B cell (primary cell): ENCODE data around the gene LUZP1. TPM values are rescaled to one million over a fixed set of nuclear protein-coding genes. Genes with fewer than 3 reads are reported as not detected.

Experiments
- ATAC-seq: fragments of 200-7000 bp; cut with Tn5 transposase; one replicate; pipeline ENCODE4 v1.10.0; 2021; ENCODE audit warnings: low read depth, mild to moderate bottlenecking, moderate number of reproducible peaks, moderate library complexity
- CTCF ChIA-PET: fragments of 350-600 bp; sonication (Branson Sonifier 250); formaldehyde crosslinking; loops from one replicate; lab custom pipeline; 2021; ENCODE audit warnings: antibody characterized with exemption, inconsistent platforms; lab: Charles Lee
- POLR2A ChIA-PET: fragments of 350-600 bp; sonication (Branson Sonifier 250); formaldehyde crosslinking; loops from one replicate; lab custom pipeline; 2021; ENCODE audit warnings: antibody characterized with exemption; lab: Charles Lee
- DNase-seq: peaks from one replicate; pipeline ENCODE4 v3.0.0; 2013
- H2AFZ ChIP-seq: 2 replicates; pipeline ENCODE4 v1.6.1; 2012; ENCODE audit warnings: mild to moderate bottlenecking, low read depth, low read length; ENCODE audit not compliant: insufficient read depth, poor library complexity, severe bottlenecking
- H3K27ac ChIP-seq, 2 donors: 1 replicate in 1 of 2; 2 replicates in 1 of 2; pipeline ENCODE4 v1.5.1; 2012 to 2013; ENCODE audit warnings: low read length in 2 of 2, mild to moderate bottlenecking in 2 of 2, moderate library complexity in 1 of 2
- H3K27me3 ChIP-seq, 4 experiments: fragments of 200-600 bp in 1 of 4; sonication (generic) in 1 of 4; replicated peaks in 1 of 4; 1 replicate in 2 of 4; 2 replicates in 2 of 4; pipeline versions ENCODE4 v1.6.1 to v1.7.0; 2013 to 2016; ENCODE audit warnings: low read length in 3 of 4, mild to moderate bottlenecking in 2 of 4, mixed read lengths in 1 of 4, moderate library complexity in 1 of 4; ENCODE audit not compliant: insufficient read depth in 4 of 4, control insufficient read depth in 3 of 4; ENCODE audit errors: control extremely low read depth in 1 of 4
- H3K36me3 ChIP-seq, 2 experiments: replicated peaks in 1 of 2; 1 replicate in 1 of 2; 2 replicates in 1 of 2; pipeline versions ENCODE4 v1.6.1 to v1.7.1; 2013; ENCODE audit warnings: low read length in 1 of 2; ENCODE audit not compliant: insufficient read depth in 2 of 2, control insufficient read depth in 1 of 2; ENCODE audit errors: control extremely low read depth in 1 of 2, extremely low read depth in 1 of 2
- H3K4me1 ChIP-seq, 2 donors: fragments of 200-600 bp in 1 of 2; sonication (generic) in 1 of 2; 1 replicate in 1 of 2; 2 replicates in 1 of 2; pipeline versions ENCODE4 v1.5.1 to v1.6.1; 2013 to 2017; ENCODE audit warnings: low read length in 2 of 2; ENCODE audit not compliant: control insufficient read depth in 2 of 2, insufficient read depth in 2 of 2
- H3K4me2 ChIP-seq: replicated peaks from 2 replicates; pipeline ENCODE3; 2012; ENCODE audit warnings: mild to moderate bottlenecking, low read depth, low read length; ENCODE audit not compliant: poor library complexity, severe bottlenecking
- H3K4me3 ChIP-seq, 5 experiments: fragments of 200-600 bp in 1 of 5; sonication (generic) in 1 of 5; 1 replicate in 3 of 5; 2 replicates in 2 of 5; pipeline versions ENCODE4 v1.5.1 to v1.7.0; 2011 to 2016; ENCODE audit warnings: low read length in 4 of 5, mild to moderate bottlenecking in 4 of 5, low read depth in 2 of 5, control low read depth in 1 of 5, moderate library complexity in 1 of 5; ENCODE audit not compliant: insufficient read depth in 1 of 5; ENCODE audit errors: control extremely low read depth in 1 of 5, extremely low read depth in 1 of 5
- H3K79me2 ChIP-seq: fragments of 200-600 bp; sonication (generic); one replicate; pipeline ENCODE4 v1.6.0; 2016; ENCODE audit warnings: low read length; ENCODE audit not compliant: control insufficient read depth, insufficient read depth
- H3K9ac ChIP-seq: fragments of 200-600 bp; sonication (generic); 2 replicates; pipeline ENCODE4 v1.6.1; 2017; ENCODE audit warnings: mild to moderate bottlenecking, low read length, moderate library complexity
- H3K9me3 ChIP-seq, 3 donors: one replicate each; pipeline versions ENCODE4 v1.6.1 to v1.7.1; 2013; ENCODE audit warnings: low read length in 2 of 3; ENCODE audit not compliant: control insufficient read depth in 2 of 3, insufficient read depth in 1 of 3; ENCODE audit errors: control extremely low read depth in 1 of 3
- H4K20me1 ChIP-seq: 2 replicates; pipeline ENCODE4 v1.6.0; 2012; ENCODE audit warnings: mild to moderate bottlenecking, low read length; ENCODE audit not compliant: insufficient read depth, control insufficient read depth, poor library complexity, severe bottlenecking
- H3K27ac Mint-ChIP-seq: one replicate; pipeline ENCODE4 v1.8.0; 2021; ENCODE audit warnings: mixed read lengths
- H3K27me3 Mint-ChIP-seq: one replicate; pipeline ENCODE4 v1.8.0; 2021; ENCODE audit warnings: mixed read lengths
- H3K4me1 Mint-ChIP-seq: one replicate; pipeline ENCODE4 v1.8.0; 2021; ENCODE audit warnings: mixed read lengths
- H3K4me3 Mint-ChIP-seq: one replicate; pipeline ENCODE4 v1.8.0; 2021; ENCODE audit warnings: mixed read lengths
- H3K9me3 Mint-ChIP-seq: one replicate; pipeline ENCODE4 v1.8.0; 2022; ENCODE audit warnings: mixed read lengths; ENCODE audit not compliant: insufficient read depth
- EZH2 ChIP-seq: IDR thresholded peaks from 2 replicates; pipeline ENCODE4 v1.6.1; 2012; ENCODE audit warnings: borderline replicate concordance, low read depth, mild to moderate bottlenecking, moderate library complexity, low read length; ENCODE audit not compliant: insufficient read depth, poor library complexity, severe bottlenecking
- WGBS: methylation state at CpG from one replicate; pipeline ENCODE4 v1.1.5; 2013; ENCODE audit warnings: missing lambda C conversion rate; ENCODE audit not compliant: insufficient coverage; 5-methylcytosine and 5-hydroxymethylcytosine counted together
- intact Hi-C: fragments of 100-400 bp; cut with micrococcal nuclease; formaldehyde crosslinking; loops from one replicate; pipeline ENCODE4 v1.10.0; 2022
- polyA minus RNA-seq: library from RNA; depleted of rRNA, polyadenylated mRNA; stranded (reverse); fragments of >200 nt; gene quantifications from 2 replicates; pipeline ENCODE4 v1.2.3, GENCODE V29; 2012
- polyA plus RNA-seq: library from polyadenylated mRNA; depleted of rRNA; stranded (reverse); fragments of >200 nt; gene quantifications from 2 replicates; pipeline ENCODE4 v1.2.3, GENCODE V29; 2012
- total RNA-seq, 2 donors: library from RNA; stranded (reverse); fragments of 120-200 nt in 1 of 2; gene quantifications; 1 replicate in 1 of 2; 2 replicates in 1 of 2; pipeline versions ENCODE4 v1.2.3 to v1.2.4, GENCODE V29; 2013 to 2022
- TF ChIP-seq, protein P1 (sequence below): fragments of 200-600 bp; IDR thresholded peaks from one replicate; pipeline ENCODE4 v1.8.0; 2022; ENCODE audit warnings: antibody characterized with exemption, mild to moderate bottlenecking

LUZP1 gene
- total RNA-seq (12.8 and 12.9 TPM in 2 replicates), polyA plus RNA-seq (2.0 and 2.9 TPM in 2 replicates), polyA minus RNA-seq (3.6 and 8.3 TPM in 2 replicates)
- total RNA-seq (2013): 4.8 TPM

DNA sequence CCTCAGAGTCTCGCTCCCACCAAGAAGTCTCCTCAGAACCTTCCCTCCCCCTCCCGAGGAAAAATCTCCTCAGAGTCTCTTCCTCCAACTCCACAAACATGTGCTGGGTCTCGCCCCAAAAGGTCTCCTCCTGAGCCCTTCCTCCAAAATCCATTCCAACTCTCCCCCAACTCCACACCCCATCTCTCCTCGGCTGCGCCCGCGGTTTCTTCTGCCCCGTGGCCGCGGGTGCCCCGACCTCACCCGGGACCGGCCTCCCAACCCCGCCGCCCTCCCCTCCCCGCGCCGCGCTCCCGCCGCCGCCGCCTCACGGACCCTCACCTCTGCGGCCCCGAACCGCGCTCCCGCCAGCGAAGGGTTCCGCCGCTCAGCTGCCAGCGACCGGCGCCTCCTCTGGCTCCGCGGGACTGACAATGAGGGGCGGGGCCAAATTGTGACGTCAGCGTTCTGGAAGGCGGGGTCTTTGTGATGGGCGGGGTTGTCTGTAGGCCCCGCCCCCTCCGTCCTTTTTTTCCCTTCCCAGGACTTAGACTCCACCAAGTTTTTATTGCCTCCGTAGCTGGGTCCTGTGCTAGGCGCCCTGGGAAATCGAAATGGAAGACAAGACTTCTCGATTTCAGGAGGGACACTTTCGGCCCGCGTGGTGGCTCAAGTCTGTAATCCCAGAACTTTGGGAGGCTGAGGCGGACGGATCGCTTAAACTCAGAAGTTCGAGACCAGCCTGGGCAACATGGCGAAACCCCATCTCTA is at the start of gene LUZP1:
Gene LUZP1 (minus strand): TSS at position 412 of the 750 bp plus-strand sequence.
- DNase-seq (peak; percentile 89), ATAC-seq (peak; percentile 89)
- H3K9me3 Mint-ChIP-seq: no peaks in the 10 kb centered on the region
- peak within 1 kb of the TSS; percentile 89 for H3K27ac Mint-ChIP-seq
- peaks cover 0 to 6% (median 0%) of the 10 kb centered on the region in 3 donors for H3K9me3 ChIP-seq
- H3K36me3 ChIP-seq: no peaks in the 10 kb centered on the region
- no peaks in the 10 kb centered on the region for H4K20me1 ChIP-seq
- no peaks in the 10 kb centered on the region for H3K27me3 ChIP-seq
- CTCF ChIA-PET: interaction anchor here (0.6 to 2.4 kb wide), 3 partner anchors 15 to 75 kb away, joined by 3 to 23 read pairs (median 10); no protein-coding TSS in a partner anchor
- POLR2A ChIA-PET: interaction anchor here (0.5 to 0.9 kb wide), 6 partner anchors 66 to 1857 kb away, joined by 3 to 9 read pairs (median 4); partner anchors contain the start of gene HNRNPR
- 1% methylated on average over 37 of the region's 56 CpGs for WGBS
- peak within 1 kb of the TSS; percentile 94 for H3K4me2 ChIP-seq
- H3K4me1 ChIP-seq: peaks cover 19 to 23% of the 10 kb centered on the region in 2 donors
- H3K79me2 ChIP-seq: peaks cover 29% of the 10 kb centered on the region
- peak within 1 kb of the TSS; percentile 95 for H3K9ac ChIP-seq
- peak within 1 kb of the TSS; percentile 68 to 99 (median 80) for H3K4me3 ChIP-seq
- TF ChIP-seq EZH2: no peak
- TF ChIP-seq, protein P1, sequence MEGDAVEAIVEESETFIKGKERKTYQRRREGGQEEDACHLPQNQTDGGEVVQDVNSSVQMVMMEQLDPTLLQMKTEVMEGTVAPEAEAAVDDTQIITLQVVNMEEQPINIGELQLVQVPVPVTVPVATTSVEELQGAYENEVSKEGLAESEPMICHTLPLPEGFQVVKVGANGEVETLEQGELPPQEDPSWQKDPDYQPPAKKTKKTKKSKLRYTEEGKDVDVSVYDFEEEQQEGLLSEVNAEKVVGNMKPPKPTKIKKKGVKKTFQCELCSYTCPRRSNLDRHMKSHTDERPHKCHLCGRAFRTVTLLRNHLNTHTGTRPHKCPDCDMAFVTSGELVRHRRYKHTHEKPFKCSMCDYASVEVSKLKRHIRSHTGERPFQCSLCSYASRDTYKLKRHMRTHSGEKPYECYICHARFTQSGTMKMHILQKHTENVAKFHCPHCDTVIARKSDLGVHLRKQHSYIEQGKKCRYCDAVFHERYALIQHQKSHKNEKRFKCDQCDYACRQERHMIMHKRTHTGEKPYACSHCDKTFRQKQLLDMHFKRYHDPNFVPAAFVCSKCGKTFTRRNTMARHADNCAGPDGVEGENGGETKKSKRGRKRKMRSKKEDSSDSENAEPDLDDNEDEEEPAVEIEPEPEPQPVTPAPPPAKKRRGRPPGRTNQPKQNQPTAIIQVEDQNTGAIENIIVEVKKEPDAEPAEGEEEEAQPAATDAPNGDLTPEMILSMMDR: no peak
- peak within 1 kb of the TSS; percentile 93 for H3K4me3 Mint-ChIP-seq
- peak within 1 kb of the TSS; percentile 94 for H2AFZ ChIP-seq
- intact Hi-C loops: loop anchor here (1.0 to 10.0 kb wide), 3 partner anchors 9 to 376 kb away; partner anchors contain the start of gene KDM1A
- no peaks in the 10 kb centered on the region for H3K27me3 Mint-ChIP-seq
- peaks cover 25% of the 10 kb centered on the region for H3K4me1 Mint-ChIP-seq
- H3K27ac ChIP-seq: peak within 1 kb of the TSS; percentile 32 to 69
